MM.1S (cell line): ENCODE data around the gene ACBD4.

Experiments used
- DNase-seq: peaks from one replicate; pipeline ENCODE4 v3.0.0-alpha.2; 2015
- H2AFZ ChIP-seq: fragments of 300-600 bp; sonication (generic); 2 replicates; pipeline ENCODE4 v1.6.0; 2016; ENCODE audit warnings: antibody characterized with exemption, low read length
- H3F3A ChIP-seq: fragments of 300-600 bp; sonication (generic); 2 replicates; pipeline ENCODE4 v1.6.1; 2016; ENCODE audit warnings: mild to moderate bottlenecking, antibody characterized with exemption, low read length, moderate library complexity, mixed read lengths; ENCODE audit not compliant: insufficient read depth
- H3K27ac ChIP-seq: fragments of 300-600 bp; sonication (generic); 2 replicates; pipeline ENCODE4 v1.5.1; 2016; ENCODE audit warnings: mild to moderate bottlenecking, low read length
- H3K27me3 ChIP-seq: fragments of 300-600 bp; sonication (generic); replicated peaks from 2 replicates; pipeline ENCODE4 v1.6.0; 2016; ENCODE audit warnings: low read length; ENCODE audit not compliant: insufficient read depth
- H3K36me3 ChIP-seq: fragments of 300-600 bp; sonication (generic); replicated peaks from 2 replicates; pipeline ENCODE4 v1.6.1; 2016; ENCODE audit warnings: mild to moderate bottlenecking, low read length, mixed read lengths; ENCODE audit not compliant: insufficient read depth
- H3K4me1 ChIP-seq: fragments of 300-600 bp; sonication (generic); 2 replicates; pipeline ENCODE4 v1.6.1; 2016; ENCODE audit warnings: low read length, mixed read lengths
- H3K4me2 ChIP-seq: fragments of 300-600 bp; sonication (generic); 2 replicates; pipeline ENCODE4 v1.6.0; 2016; ENCODE audit warnings: low read depth, low read length
- H3K4me3 ChIP-seq: fragments of 300-600 bp; sonication (generic); 2 replicates; pipeline ENCODE4 v1.5.1; 2016; ENCODE audit warnings: low read length, mixed read lengths
- H3K79me2 ChIP-seq: fragments of 300-600 bp; sonication (generic); 2 replicates; pipeline ENCODE4 v1.6.1; 2016; ENCODE audit warnings: mixed run types, low read length, mixed read lengths
- H3K9ac ChIP-seq: fragments of 300-600 bp; sonication (generic); 2 replicates; pipeline ENCODE4 v1.6.1; 2016; ENCODE audit warnings: low read length, mixed read lengths
- H3K9me2 ChIP-seq: fragments of 300-600 bp; sonication (generic); replicated peaks from 2 replicates; pipeline ENCODE4 v1.6.1; 2016; ENCODE audit warnings: mild to moderate bottlenecking, low read length, mixed read lengths; ENCODE audit not compliant: insufficient read depth
- H3K9me3 ChIP-seq: fragments of 300-600 bp; sonication (generic); replicated peaks from 2 replicates; pipeline ENCODE4 v1.6.1; 2016; ENCODE audit warnings: mild to moderate bottlenecking, low read length, mixed read lengths; ENCODE audit not compliant: insufficient read depth
- H4K20me1 ChIP-seq: fragments of 300-600 bp; sonication (generic); 2 replicates; pipeline ENCODE4 v1.6.1; 2016; ENCODE audit warnings: mild to moderate bottlenecking, low read length, moderate library complexity, mixed read lengths; ENCODE audit not compliant: insufficient read depth
- CTCF ChIP-seq: fragments of 300-600 bp; sonication (generic); IDR thresholded peaks from 2 replicates; pipeline ENCODE4 v1.5.1; 2016; ENCODE audit warnings: antibody characterized with exemption, low read length, mixed read lengths
- EZH2 ChIP-seq: fragments of 300-600 bp; sonication (generic); optimal IDR thresholded peaks from 2 replicates; pipeline ENCODE3; 2017; ENCODE audit warnings: low read depth, mild to moderate bottlenecking, antibody characterized with exemption, low read length, mixed read lengths
- EZH2phosphoT487 ChIP-seq: fragments of 300-600 bp; sonication (generic); IDR thresholded peaks from 2 replicates; pipeline ENCODE4 v1.6.1; 2018; ENCODE audit warnings: antibody characterized with exemption, low read length

ACBD4 gene

DNA sequence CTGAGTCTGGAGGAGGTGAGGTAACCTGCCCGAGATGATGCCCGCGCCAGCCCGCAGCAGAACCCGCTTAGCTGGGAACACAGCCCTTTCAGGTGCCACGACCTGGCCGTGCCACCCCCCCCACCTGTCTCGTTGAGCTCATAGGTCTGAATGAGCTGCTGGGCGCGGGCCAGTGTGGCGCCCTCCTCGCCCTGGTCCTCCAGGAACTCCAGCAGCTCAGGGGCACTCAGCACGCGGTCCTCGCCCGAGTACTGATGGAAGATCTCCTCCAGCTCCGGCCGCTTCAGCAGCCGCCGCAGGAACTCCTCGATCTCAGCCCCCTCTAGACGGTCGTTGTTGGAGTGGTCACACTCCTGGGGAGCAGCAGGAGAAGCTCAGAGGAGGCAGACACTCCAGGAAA is 16.8 kb upstream of the ACBD4 start:
- no peak overlapping the region for H3K27ac ChIP-seq
- peaks cover 6% of the 10 kb centered on the region for H3K27me3 ChIP-seq
- no peaks in the 10 kb centered on the region for H4K20me1 ChIP-seq
- no peaks in the 10 kb centered on the region for H3K36me3 ChIP-seq
- no peaks in the 10 kb centered on the region for H3F3A ChIP-seq
- no peaks in the 10 kb centered on the region for H3K9me3 ChIP-seq
- H2AFZ ChIP-seq = no peak overlapping the region
- H3K9ac ChIP-seq = no peak overlapping the region
- TF ChIP-seq EZH2phosphoT487 = no peak
- no peak for TF ChIP-seq EZH2
- no peak for TF ChIP-seq CTCF
- no peaks in the 10 kb centered on the region for H3K79me2 ChIP-seq
- no peak overlapping the region for H3K4me3 ChIP-seq
- no peak overlapping the region for H3K4me2 ChIP-seq
- no peak for DNase-seq
- no peaks in the 10 kb centered on the region for H3K4me1 ChIP-seq
- no peaks in the 10 kb centered on the region for H3K9me2 ChIP-seq

- Histone ChIP-seq H3K4me1 (no peaks in the 10 kb centered on the region), H3K27ac (no peak overlapping the region)
- TF ChIP-seq CTCF (no peak), EZH2phosphoT487 (no peak), EZH2 (no peak)
Observed at GRCh38 chr17:45119964-45120363, 15.5 kb upstream of the ACBD4 start.

GRCh38 chr17:45120558-45120957 is 14.9 kb upstream of the ACBD4 start:
- H3K9ac ChIP-seq = no peak overlapping the region
- no peaks in the 10 kb centered on the region for H3K9me3 ChIP-seq
- TF ChIP-seq EZH2phosphoT487 (no peak), CTCF (no peak), EZH2 (no peak)
- DNase-seq = no peak
- no peak overlapping the region for H3K27ac ChIP-seq
- no peak overlapping the region for H3K4me3 ChIP-seq
- H3K4me1 ChIP-seq = no peaks in the 10 kb centered on the region
- peaks cover 6% of the 10 kb centered on the region for H3K27me3 ChIP-seq
- H3F3A ChIP-seq = no peaks in the 10 kb centered on the region
- no peaks in the 10 kb centered on the region for H4K20me1 ChIP-seq
- H2AFZ ChIP-seq = no peak overlapping the region
- H3K36me3 ChIP-seq = no peaks in the 10 kb centered on the region
- no peaks in the 10 kb centered on the region for H3K9me2 ChIP-seq
- no peaks in the 10 kb centered on the region for H3K79me2 ChIP-seq
- no peak overlapping the region for H3K4me2 ChIP-seq

More at GRCh38 chr17:45119964-45120363, 15.5 kb upstream of the ACBD4 start:
- no peaks in the 10 kb centered on the region for H3K36me3 ChIP-seq
- no peaks in the 10 kb centered on the region for H3K9me3 ChIP-seq
- no peak overlapping the region for H2AFZ ChIP-seq
- no peak overlapping the region for H3K4me3 ChIP-seq
- peaks cover 6% of the 10 kb centered on the region for H3K27me3 ChIP-seq
- H3F3A ChIP-seq = no peaks in the 10 kb centered on the region
- H3K4me2 ChIP-seq = no peak overlapping the region
- no peak overlapping the region for H3K9ac ChIP-seq
- no peaks in the 10 kb centered on the region for H3K9me2 ChIP-seq
- no peaks in the 10 kb centered on the region for H3K79me2 ChIP-seq
- DNase-seq = no peak
- H4K20me1 ChIP-seq = no peaks in the 10 kb centered on the region
